IMR-90 (cell line): ENCODE measurements around the gene ZMYM2. TPM values are rescaled to one million over a fixed set of nuclear protein-coding genes. Genes with fewer than 3 reads are reported as not detected.

Experiments used
- ATAC-seq: fragments of 200-7000 bp; cut with Tn5 transposase; 2 replicates; pipeline ENCODE4 v1.9.1; 2020; ENCODE audit warnings: low read depth, mild to moderate bottlenecking, moderate library complexity
- BruUV-seq: library from RNA; stranded (reverse); fragments of 400-500 nt; replicated peaks from 2 replicates; lab custom pipeline; 2021; lab: Mats Ljungman, UMichigan
- CTCF ChIA-PET: fragments of 300-600 bp; formaldehyde crosslinking; extraction: SDS; loops from one replicate; lab custom pipeline; 2021; ENCODE audit warnings: antibody characterized with exemption; lab: Yijun Ruan, JAX
- POLR2A ChIA-PET: fragments of 300-600 bp; sonication (Branson Sonifier 250); formaldehyde crosslinking; loops from one replicate; lab custom pipeline; 2022; ENCODE audit warnings: antibody characterized with exemption; ENCODE audit not compliant: unreplicated experiment; lab: Charles Lee
- DNase-seq: peaks from one replicate; pipeline ENCODE4 v3.0.0; 2013
- H2AFZ ChIP-seq: replicated peaks from 2 replicates; pipeline ENCODE3; 2013; ENCODE audit warnings: low read length, mild to moderate bottlenecking; ENCODE audit not compliant: poor library complexity
- H2AK5ac ChIP-seq: 2 replicates; pipeline ENCODE4 v1.6.1; 2013; ENCODE audit warnings: low read depth, low read length, inconsistent platforms
- H2AK9ac ChIP-seq: replicated peaks from 2 replicates; pipeline ENCODE3; 2013; ENCODE audit warnings: mild to moderate bottlenecking, low read depth, low read length, moderate library complexity; ENCODE audit not compliant: poor library complexity
- H2BK120ac ChIP-seq: 2 replicates; pipeline ENCODE4 v1.6.1; 2013; ENCODE audit warnings: low read depth, low read length, inconsistent platforms
- H2BK15ac ChIP-seq: 3 replicates; pipeline ENCODE4 v1.6.1; 2013; ENCODE audit warnings: low read depth, low read length, inconsistent platforms
- H2BK20ac ChIP-seq: 2 replicates; pipeline ENCODE4 v1.6.1; 2013; ENCODE audit warnings: low read depth, mild to moderate bottlenecking, inconsistent platforms, low read length, moderate library complexity
- H2BK5ac ChIP-seq: 2 replicates; pipeline ENCODE4 v1.6.1; 2013; ENCODE audit warnings: mild to moderate bottlenecking, low read depth, low read length, inconsistent platforms; ENCODE audit not compliant: poor library complexity, severe bottlenecking
- H3K14ac ChIP-seq: replicated peaks from 2 replicates; pipeline ENCODE4 v1.6.1; 2013; ENCODE audit warnings: low read depth, low read length, inconsistent platforms
- H3K18ac ChIP-seq: 2 replicates; pipeline ENCODE4 v1.6.1; 2013; ENCODE audit warnings: low read depth, low read length, control low read depth
- H3K23ac ChIP-seq: 2 replicates; pipeline ENCODE4 v1.6.1; 2013; ENCODE audit warnings: low read depth, low read length, inconsistent platforms
- H3K27ac ChIP-seq: 2 replicates; pipeline ENCODE4 v1.5.1; 2013; ENCODE audit warnings: mild to moderate bottlenecking, control low read depth, low read length; ENCODE audit not compliant: insufficient read depth
- H3K27me3 ChIP-seq: 2 replicates; pipeline ENCODE4 v1.6.1; 2013; ENCODE audit warnings: low read length; ENCODE audit not compliant: control insufficient read depth, insufficient read depth
- H3K36me3 ChIP-seq: 2 replicates; pipeline ENCODE4 v1.6.1; 2013; ENCODE audit warnings: low read length, mixed read lengths; ENCODE audit not compliant: control insufficient read depth, insufficient read depth
- H3K4ac ChIP-seq: 2 replicates; pipeline ENCODE4 v1.6.1; 2013; ENCODE audit warnings: low read depth, low read length, inconsistent platforms
- H3K4me1 ChIP-seq: 2 replicates; pipeline ENCODE4 v1.6.1; 2013; ENCODE audit warnings: low read length, mixed read lengths; ENCODE audit not compliant: control insufficient read depth, insufficient read depth
- H3K4me2 ChIP-seq: 2 replicates; pipeline ENCODE4 v1.6.1; 2013; ENCODE audit warnings: low read depth, mild to moderate bottlenecking, control low read depth, low read length, moderate library complexity
- H3K4me3 ChIP-seq: 2 replicates; pipeline ENCODE4 v1.5.1; 2013; ENCODE audit warnings: low read depth, mild to moderate bottlenecking, control low read depth, low read length, moderate library complexity; ENCODE audit not compliant: insufficient read depth
- H3K56ac ChIP-seq: 2 replicates; pipeline ENCODE4 v1.6.1; 2013; ENCODE audit warnings: low read length, inconsistent platforms; ENCODE audit not compliant: insufficient read depth; ENCODE audit errors: extremely low read depth
- H3K79me1 ChIP-seq, 2 experiments: 2 replicates each; pipeline ENCODE4 v1.6.1; 2013; ENCODE audit warnings: low read length in 2 of 2, inconsistent platforms in 1 of 2, low read depth in 1 of 2
- H3K9ac ChIP-seq: 2 replicates; pipeline ENCODE4 v1.6.1; 2013; ENCODE audit warnings: low read depth, low read length, control low read depth
- H3K9me1 ChIP-seq: 2 replicates; pipeline ENCODE4 v1.6.1; 2013; ENCODE audit warnings: low read length, inconsistent platforms; ENCODE audit not compliant: insufficient read depth
- H3K9me3 ChIP-seq: 2 replicates; pipeline ENCODE4 v1.6.1; 2013; ENCODE audit warnings: low read length; ENCODE audit not compliant: control insufficient read depth, insufficient read depth
- H4K20me1 ChIP-seq: 2 replicates; pipeline ENCODE4 v1.6.1; 2013; ENCODE audit warnings: low read length, inconsistent platforms; ENCODE audit not compliant: insufficient read depth
- H4K5ac ChIP-seq: 2 replicates; pipeline ENCODE4 v1.6.1; 2013; ENCODE audit warnings: mild to moderate bottlenecking, low read depth, low read length, control low read depth
- H4K8ac ChIP-seq, 2 experiments: 2 replicates each; pipeline ENCODE4 v1.6.1; 2013; ENCODE audit warnings: low read depth in 2 of 2, low read length in 2 of 2, control low read depth in 1 of 2, inconsistent platforms in 1 of 2
- H4K91ac ChIP-seq: 2 replicates; pipeline ENCODE4 v1.6.1; 2013; ENCODE audit warnings: low read depth, low read length, inconsistent platforms; ENCODE audit not compliant: insufficient read depth
- BHLHE40 ChIP-seq: fragments of 150-350 bp; IDR thresholded peaks from 2 replicates; pipeline ENCODE4 v1.6.1; 2016; ENCODE audit warnings: mild to moderate bottlenecking, low read depth, low read length
- CEBPB ChIP-seq: IDR thresholded peaks from 2 replicates; pipeline ENCODE4 v1.6.1; 2012; ENCODE audit warnings: low read depth, low read length, improper control_type of control experiment
- MXI1 ChIP-seq: IDR thresholded peaks from 2 replicates; pipeline ENCODE4 v1.6.1; 2012; ENCODE audit warnings: low read depth, mild to moderate bottlenecking, low read length, moderate library complexity, borderline replicate concordance
- WGBS, 2 experiments: methylation state at CpG; one replicate each; pipeline versions ENCODE4 v1.1.5 to v1.1.7; 2013; ENCODE audit warnings: missing lambda C conversion rate in 2 of 2; ENCODE audit not compliant: insufficient read length in 1 of 2; ENCODE audit errors: extremely low coverage in 2 of 2; 5-methylcytosine and 5-hydroxymethylcytosine counted together
- dilution Hi-C: fragments of 300-500 bp; cut with HindIII; formaldehyde crosslinking; loops from one replicate; pipeline ENCODE4 v1.14.3; 2018; ENCODE audit warnings: low sequenced_read_pairs; ENCODE audit not compliant: unreplicated experiment
- in situ Hi-C: fragments of 300-500 bp; cut with MboI; formaldehyde crosslinking; loops from 3 replicates; pipeline ENCODE4 v1.14.3; 2019; ENCODE audit warnings: low sequenced_read_pairs, inconsistent platforms, mixed read lengths
- intact Hi-C: fragments of 100-400 bp; cut with micrococcal nuclease; formaldehyde crosslinking; loops from 2 replicates; pipeline ENCODE4 v1.10.0; 2022
- polyA plus RNA-seq, 3 experiments: library from polyadenylated mRNA; depleted of rRNA; stranded (reverse); fragments of >200 nt; gene quantifications; 2 replicates each; pipeline ENCODE4 v1.2.3, GENCODE V29; 2012; ENCODE audit warnings: low replicate concordance in 1 of 3
- total RNA-seq: library from RNA; depleted of rRNA; stranded (reverse); fragments of >200 nt; gene quantifications from 2 replicates; pipeline ENCODE4 v1.2.3, GENCODE V29; 2012

The ZMYM2 gene
- total and polyA plus RNA-seq, 2 of the 4 experiments (the other 2 are of a cell fraction): 15.7 to 51.1 TPM

- dilution Hi-C loops: no loop called here
- Histone ChIP-seq H4K8ac (no peak overlapping the region), H2BK5ac (no peak overlapping the region), H4K91ac (no peak overlapping the region), H3K18ac (no peak overlapping the region), H3K56ac (no peak overlapping the region), H4K5ac (no peak overlapping the region), H3K4me2 (no peak overlapping the region), H3K4me3 (no peak overlapping the region), H3K9ac (no peak overlapping the region), H2AK9ac (no peak overlapping the region), H3K14ac (no peak overlapping the region), H3K36me3 (peaks cover 30% of the 10 kb centered on the region), H2BK120ac (no peak overlapping the region), H3K9me3 (no peaks in the 10 kb centered on the region), H2AFZ (no peak overlapping the region), H2BK15ac (no peak overlapping the region), H3K27ac (peak overlapping the region; percentile 61; the same call in 1 of the 2 replicates), H2AK5ac (no peak overlapping the region), H2BK20ac (no peak overlapping the region), H3K79me1 (peaks cover 22 to 58% of the 10 kb centered on the region in 2 experiments), H3K23ac (no peak overlapping the region), H3K4ac (no peak overlapping the region), H3K4me1 (peaks cover 10% of the 10 kb centered on the region), H3K27me3 (no peaks in the 10 kb centered on the region), H3K9me1 (peaks cover 4% of the 10 kb centered on the region), H4K20me1 (peaks cover 44% of the 10 kb centered on the region)
- in situ Hi-C loops: no loop called here
- intact Hi-C loops: no loop called here
- 0 out of 2 replicates have a peak, but pooled peaks have one; percentile 4 for TF ChIP-seq CEBPB
- no peak for TF ChIP-seq MXI1
- no peak for TF ChIP-seq BHLHE40
- peak; percentile 45 for ATAC-seq
- CTCF ChIA-PET: no interaction called here
- peak; percentile 21 for DNase-seq
- no TSS peak for BruUV-seq
- WGBS, 2 experiments: 29% methylated on average over 3 of the region's 4 CpGs; no CpG with 5 or more reads in 1 of the 2 experiments
- POLR2A ChIA-PET: no interaction called here
Measured at GRCh38 chr13:20001366-20002190, 43.1 kb downstream of the ZMYM2 start.
